HS-27A (cell line): ENCODE results near the gene SELENOS.
"Not testable (repeated sequence)": the region's sequence is repeated elsewhere in the genome, so short reads cannot be mapped to it uniquely, and the experiment has no call there.

ENCODE experiments used
- DNase-seq: peaks from one replicate; pipeline ENCODE4 v3.0.0-alpha.2; 2012; ENCODE audit warnings: low read depth, missing footprints

Gene SELENOS

DNA sequence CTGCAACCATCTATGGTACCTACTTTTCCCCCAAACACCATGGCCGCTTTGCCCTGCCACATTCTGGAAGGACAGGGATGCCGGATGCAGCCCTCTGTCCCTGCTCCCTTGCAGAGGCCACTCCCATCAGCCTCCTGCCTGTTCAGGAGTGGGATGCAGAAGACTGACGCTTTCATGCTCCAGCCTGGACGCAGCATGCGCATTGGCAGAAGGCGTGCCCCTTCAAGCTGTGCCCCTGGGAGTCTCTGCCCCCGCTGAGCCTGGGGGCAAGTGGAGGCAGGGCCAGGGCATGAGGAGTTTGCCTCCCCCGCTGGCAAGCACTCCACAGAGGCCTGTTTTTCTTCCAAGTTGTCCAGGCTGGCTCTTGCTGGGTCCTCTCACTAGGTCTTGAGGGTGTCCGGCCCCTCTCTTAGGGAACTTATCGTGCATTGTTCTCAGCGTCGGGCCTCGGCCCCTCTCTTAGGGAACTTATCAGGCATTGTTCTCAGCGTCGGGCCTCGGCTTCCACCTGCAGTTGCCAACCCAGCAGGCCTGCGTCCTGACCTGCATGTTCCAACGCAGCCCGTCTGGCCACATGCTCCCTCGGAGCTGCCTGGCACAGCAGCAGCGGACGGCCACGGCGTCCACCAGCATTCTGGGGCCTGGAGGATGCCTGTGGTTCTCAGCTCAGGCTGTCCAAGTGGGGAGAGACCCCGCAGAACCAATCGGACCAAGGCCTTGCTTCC lies 32.3 kb upstream of the SELENOS start:
- DNase-seq, result no peak

- no peak for DNase-seq
Measured at GRCh38 chr15:101308604-101309435, 31.5 kb upstream of the SELENOS start.

DNA sequence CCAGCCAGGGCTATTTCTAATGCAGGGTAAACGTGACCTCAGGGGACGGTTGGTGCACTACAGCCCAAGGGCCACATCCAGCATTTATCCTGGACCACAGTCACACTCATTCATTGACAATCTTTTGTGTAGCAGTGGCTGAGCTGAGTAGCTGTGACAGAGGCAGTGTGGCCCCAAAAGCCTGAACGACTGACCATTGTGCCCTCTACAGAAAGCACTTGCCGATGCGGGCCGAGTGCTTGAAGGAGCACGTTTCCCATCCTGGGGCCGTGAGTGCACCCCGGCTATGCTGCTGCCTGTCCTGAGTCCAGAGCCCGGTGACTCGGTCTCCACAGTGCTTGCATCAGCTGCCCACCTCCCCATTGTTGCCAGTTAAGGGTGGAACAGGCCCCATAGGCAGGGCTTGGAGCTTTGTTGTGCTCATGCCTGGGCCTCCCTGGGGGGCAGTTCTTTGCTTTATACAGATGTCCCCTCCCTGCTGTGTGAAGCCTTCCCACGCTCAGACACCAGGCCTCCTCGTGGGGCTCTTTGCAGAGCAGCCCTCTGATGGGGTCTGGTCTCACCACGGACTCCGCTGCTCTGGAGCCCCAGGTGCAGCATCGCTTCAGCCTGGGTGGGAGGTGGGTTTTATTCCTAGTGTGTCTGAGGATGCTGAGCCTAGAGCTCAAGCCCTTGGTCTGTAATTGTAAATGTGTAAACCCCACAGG lies 30.8 kb upstream of the SELENOS start:
- DNase-seq, result no peak

GRCh38 chr15:101307048-101307896 lies 30.0 kb upstream of the SELENOS start:
- DNase-seq, result no peak

DNA sequence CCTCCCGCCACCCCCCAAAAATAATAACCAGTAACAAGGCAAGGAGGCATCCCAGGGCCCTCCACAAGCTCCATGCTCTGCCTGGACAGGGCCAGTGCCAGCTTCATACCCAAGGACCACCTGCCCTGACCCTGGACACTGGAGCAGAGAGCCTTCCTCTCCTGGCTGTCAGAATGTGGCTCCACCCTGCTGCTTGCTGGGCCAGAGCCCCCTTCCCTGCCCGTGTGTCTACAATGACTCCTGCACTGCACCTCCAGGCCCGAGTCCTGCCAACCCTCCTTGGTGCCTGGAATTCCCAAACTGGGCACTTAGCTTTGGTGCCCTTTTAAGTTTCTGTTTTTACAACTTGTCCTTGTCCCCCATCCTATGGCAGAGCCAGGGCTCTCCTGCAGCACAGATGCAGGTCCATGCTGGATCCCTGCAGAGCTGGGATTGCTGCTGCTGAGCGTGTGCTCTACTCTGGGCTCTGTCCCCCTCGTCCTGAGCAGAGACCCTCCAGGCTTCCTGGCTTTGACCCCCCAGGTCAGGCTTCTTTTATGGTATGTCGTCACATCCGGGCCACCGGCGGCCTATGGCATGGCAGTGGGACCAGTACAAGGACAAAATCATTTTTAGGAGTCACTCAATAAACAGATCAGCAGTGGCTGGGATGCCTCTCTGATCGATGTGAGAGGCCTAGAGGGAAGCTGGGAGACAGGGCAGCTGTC lies 29.2 kb upstream of the SELENOS start:
- no peak for DNase-seq

DNA sequence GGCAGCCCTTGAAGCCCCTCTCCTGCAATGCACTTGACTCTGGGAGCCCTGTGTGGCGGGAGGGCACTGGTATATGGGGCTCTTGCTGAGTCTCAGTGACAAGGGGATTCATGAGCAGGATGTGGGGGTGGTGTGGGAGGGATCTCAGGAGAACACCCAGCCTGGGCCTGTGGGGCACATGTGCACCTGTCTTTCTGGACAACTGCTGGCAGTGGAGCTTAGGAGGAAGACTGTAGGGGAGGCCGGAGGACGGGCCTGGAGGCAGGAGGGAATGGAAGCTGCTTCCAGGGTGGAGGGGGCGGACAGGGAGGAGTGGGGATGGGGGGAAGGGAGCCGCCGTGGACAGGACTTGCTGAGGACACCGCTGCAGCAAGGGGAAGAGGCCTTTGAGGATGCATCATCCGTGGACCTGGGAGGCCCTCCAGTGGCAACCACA lies 28.6 kb upstream of the SELENOS start:
- no peak for DNase-seq

- DNase-seq, result no peak
Measured at GRCh38 chr15:101303408-101303807, 26.1 kb upstream of the SELENOS start.

DNA sequence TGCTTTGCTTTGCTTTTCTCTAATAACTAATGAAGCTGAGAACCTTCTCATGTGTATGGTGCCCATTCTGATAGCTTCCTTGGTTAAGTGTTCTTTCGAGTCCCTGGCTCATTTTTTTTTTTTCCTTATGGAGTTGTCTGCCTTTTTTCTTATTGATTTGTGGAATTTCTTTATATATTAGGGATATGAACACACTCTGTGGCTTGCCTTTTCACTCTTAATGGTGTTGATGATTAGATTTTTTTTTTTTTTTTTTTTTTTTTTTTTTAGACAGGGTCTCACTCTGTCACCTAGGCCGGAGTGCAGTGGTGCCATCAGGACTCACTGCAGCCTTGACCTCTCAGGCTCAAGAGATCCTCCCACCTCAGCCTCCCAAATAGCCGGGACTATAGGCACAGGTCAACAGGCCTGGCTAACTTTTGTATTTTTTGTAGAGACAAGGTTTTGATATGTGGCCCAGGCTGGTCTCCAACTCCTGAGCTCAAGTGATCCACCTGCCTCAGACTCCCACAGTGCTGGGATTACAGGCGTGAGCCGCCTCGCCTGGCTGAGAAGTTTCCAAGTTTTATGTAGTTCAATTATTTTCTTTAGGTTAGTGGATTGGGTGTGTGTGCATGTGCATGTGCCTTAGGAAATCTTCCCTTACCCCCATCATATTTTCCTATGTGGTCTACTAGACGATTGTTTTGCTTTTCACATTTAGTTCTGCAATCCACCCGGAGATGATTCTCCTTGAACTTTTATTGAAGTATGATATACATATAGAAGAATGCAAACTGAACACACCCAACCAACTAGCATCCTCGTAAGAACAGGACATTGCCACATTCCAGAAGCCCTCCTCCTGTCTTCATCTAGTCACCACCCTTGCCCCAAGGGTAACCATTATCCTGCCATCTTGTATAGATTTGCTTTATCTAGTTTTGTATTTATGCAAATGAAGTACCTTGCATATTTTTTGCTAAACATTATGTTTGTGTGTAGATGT lies 19.4 kb upstream of the SELENOS start:
- DNase-seq, result no peak

GRCh38 chr15:101295607-101296161 lies 18.4 kb upstream of the SELENOS start:
- DNase-seq, result no peak

DNA sequence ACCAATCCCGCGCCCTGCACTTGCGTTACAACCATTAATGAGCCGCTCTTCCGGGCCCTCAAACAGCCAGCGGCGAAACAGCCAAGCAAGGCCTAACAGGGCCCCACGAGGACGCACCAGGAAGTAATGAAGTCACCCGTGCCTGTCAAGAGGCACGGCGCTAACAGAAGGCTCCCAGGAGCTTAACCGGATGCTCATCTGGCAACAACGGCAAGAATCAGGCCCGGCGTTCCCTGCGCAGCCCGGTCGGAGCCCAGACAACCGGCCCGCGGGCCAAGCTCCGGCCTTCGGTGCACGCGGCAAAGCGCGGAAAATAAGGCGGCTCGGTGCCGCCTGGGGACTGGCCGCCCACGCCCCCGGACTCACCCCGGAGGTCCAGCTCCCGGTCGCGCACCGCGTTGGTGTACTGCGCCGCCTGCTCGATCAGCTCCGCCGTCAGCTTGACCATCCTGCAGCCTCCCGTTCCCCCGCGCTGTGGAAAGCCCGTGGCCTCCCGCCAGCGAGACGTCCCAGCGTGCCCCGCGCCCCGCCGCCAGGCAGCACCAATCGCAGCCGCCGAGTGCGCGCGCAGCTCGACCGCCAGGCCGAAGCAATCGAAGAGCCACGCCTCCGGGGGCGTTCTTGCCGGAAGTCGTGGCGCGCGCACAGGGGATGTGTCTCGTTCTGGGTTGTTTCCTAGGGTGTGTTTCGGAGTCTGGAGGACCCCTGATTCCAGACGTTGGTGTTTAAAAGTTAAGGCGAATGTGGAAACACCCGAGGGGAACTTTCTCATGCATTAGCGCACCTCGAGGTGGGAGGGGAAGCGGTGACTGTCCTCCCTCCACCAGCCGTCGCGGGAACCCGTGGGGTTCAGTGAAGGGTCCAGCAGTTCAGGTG lies 17.7 kb upstream of the SELENOS start, which contains the start of gene SNRPA1:
Gene SNRPA1 (minus strand): TSS at position 518 of the 876 bp plus-strand sequence. CDS start 70 bp downstream, at position 448.
- peak; percentile 81 for DNase-seq

DNA sequence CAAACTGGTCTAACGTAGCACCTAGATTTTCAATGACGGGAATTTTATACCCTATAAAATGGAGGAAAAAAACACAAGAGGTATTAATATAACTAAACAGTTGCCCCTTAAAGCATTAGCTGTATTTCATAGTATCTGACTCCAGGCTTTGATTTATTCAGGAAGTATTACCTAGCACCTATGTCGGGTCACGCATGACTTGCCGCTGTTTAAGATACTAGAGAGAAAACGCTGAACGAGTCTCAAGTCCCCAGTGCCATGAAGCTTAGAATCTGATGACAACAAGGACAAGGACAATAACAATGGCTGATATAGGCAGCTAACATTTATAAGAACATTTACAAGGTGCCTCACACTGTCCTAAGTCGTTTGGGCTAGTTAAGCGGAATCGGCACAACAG lies 15.8 kb upstream of the SELENOS start:
- DNase-seq, result no peak

DNA sequence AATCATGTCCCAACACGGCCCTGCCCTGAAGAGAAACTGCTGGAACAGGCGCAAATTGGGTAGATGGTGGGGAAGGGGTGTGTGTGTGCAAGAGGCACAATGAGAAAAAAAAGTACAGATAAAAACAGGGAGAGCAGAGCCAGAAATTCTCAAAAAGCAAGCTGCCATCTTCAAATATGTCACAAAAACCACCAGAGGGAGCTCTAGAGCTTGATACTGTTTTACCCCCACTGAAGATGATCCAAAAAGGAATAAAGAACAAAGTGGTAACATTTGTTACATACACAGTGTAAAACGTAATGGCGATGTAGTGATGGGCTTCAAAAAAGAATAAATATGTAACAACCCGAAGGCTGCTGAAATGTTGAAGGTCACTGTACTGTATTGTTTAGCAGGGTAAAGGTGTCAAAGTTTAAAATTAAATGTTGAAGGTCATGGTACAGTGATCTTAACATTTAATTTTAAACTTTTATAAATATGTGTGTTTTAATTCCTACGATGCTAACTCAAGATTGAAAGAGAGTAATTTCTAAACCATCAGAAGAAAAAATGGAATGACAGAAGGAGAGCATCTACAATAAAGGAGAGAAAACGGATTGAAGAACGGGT lies 11.7 kb upstream of the SELENOS start:
- DNase-seq, result peak; percentile 45

DNA sequence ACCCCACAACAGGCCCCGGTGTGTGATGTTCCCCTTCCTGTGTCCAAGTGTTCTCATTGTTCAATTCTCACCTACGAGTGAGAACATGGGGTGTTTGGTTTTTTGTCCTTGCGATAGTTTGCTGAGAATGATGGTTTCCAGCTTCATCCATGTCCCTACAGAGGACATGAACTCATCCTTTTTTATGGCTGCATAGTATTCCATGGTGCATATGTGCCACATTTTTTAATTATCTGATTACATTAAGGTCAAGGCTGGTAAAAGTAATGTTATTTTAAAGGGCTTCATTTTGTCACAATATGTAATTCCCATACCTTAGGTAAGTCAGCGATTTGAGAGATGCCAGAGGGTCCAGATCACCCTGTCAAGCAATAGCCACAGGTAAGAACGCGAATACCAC lies 10.1 kb upstream of the SELENOS start:
- not testable (repeated sequence) for DNase-seq

GRCh38 chr15:101286471-101287114 lies 9.3 kb upstream of the SELENOS start:
- DNase-seq, result no peak

DNA sequence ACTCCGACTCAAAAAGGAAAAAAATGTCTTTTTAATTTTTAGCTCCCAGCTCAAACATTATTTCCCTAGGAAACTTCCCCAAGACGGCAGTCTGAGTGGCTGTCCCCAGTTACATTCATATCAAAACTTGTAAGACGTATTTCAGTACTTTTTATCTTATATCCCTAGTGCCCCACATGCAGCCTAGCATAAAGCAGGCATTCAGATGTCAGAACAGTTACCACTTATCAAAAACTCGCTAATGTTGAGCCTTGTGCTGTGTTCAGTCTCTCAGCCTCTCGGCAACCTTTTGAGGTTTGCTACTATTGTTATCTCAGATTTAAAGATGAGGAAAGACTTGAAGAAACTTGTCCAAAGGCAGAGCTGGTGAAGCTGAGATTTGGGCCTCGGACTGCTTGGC lies 6.6 kb upstream of the SELENOS start:
- DNase-seq, result no peak

DNA sequence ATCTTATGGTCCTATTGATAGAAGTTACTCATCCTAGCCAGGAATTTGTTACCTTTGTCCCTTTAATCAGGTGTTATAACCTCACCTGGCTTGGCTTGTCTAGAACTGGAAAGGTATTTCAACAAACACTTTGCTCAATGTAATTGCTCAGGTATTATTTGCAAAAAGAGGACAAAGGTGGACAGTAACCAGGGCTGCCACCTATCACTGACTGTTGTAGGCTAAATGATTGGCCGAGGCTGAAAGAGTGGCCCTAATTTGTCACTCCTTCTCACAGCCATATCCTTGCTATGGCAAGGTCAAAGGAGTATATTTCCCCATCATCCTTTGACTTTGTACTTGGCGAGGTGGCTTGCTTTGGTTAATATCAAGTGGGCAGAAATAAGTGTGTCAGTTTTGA lies 2.7 kb upstream of the SELENOS start:
- DNase-seq, result no peak

- DNase-seq, result no peak
Measured at GRCh38 chr15:101277943-101278564, 769 bp upstream of the SELENOS start.
